Ecto neural progenitor cell (in vitro differentiated cells): ENCODE measurements around the gene SVIL.

Experiments
- DNase-seq: peaks from one replicate; pipeline ENCODE4 v3.0.0-alpha.2; 2018; ENCODE audit warnings: low spot score

The SVIL gene

GRCh38 chr10:29411666-29412315 lies 223.0 kb downstream of the SVIL start:
- no peak for DNase-seq

GRCh38 chr10:29409241-29410054 lies 225.3 kb downstream of the SVIL start:
- no peak for DNase-seq

- DNase-seq = no peak
These were observed 225.9 kb downstream of the SVIL start for GRCh38 chr10:29408847-29409240.
